ENCODE measurements around the gene FGF1.

DNA sequence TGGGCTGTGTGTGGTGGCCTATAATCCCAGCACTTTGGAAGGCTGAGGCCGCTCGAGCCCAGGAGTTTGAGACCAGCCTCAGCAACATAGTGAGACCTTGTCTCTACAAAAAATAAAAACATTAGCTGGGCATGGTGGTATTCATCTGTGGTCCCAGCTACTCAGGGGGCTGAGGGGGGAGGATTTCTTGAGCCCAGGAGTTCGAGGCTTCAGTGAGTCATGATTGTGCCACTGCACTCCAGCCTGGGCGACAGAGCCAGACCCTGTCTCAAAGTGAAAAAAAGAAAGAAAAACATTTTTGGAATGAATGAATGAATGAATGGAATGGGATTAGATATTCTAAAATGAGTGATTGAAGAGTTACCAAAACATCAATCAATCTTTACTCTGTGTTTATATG is 85.8 kb downstream of the FGF1 start:
- TF ChIP-seq CTCF (IDR thresholded peaks at IDR 0.05) (no peak), EZH2 (IDR thresholded peaks at IDR 0.05) (no peak)
